ENCODE data around the gene ZNF521.

The ZNF521 gene

GRCh38 chr18:25225151-25225550 is 126.8 kb downstream of the ZNF521 start:
- no peak for DNase-seq (ENCODE audit: low read depth, low spot score)

GRCh38 chr18:25223899-25224886 is 127.8 kb downstream of the ZNF521 start:
- no peak for DNase-seq (ENCODE audit: low read depth, low spot score)

DNA sequence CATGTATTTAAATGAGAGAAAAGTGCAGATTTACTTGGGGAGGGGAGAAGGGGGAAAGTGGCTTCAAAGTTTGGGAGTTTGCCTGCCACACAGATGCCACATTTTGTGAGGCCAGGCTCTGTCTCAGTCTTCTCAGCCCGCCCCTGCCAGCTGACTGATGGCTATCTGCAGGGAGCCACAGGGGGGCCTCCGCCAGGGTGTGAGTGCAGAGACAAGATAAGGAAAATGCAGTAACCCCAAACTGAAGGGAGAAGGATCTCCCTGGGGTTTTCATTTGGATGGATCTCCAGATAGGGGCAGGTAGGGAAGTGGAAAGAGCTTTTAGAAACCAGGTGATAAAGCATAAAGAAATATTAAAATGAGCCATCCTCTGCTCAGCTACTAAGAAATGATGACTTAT is 128.8 kb downstream of the ZNF521 start:
- no peak for DNase-seq (ENCODE audit: low read depth, low spot score)

DNA sequence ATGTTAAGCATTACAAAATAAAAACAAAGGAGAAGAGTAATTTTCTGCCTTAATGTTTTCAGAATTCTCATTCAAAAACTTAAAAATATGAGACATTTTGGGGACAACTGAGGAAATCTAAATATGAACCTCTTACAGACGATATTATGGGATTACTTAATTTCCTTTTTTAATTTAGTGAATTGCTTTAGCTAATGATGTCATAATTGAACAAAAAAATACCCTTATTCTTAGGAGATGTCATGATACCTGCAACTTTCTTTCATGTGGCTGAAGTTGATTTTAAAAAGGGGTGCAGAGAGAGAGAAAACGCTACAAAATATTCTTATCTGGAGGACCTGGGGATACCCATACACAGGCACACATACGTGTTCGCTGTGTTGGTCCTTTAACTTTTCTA is 129.3 kb downstream of the ZNF521 start:
- DNase-seq (ENCODE audit: low read depth, low spot score): no peak

DNA sequence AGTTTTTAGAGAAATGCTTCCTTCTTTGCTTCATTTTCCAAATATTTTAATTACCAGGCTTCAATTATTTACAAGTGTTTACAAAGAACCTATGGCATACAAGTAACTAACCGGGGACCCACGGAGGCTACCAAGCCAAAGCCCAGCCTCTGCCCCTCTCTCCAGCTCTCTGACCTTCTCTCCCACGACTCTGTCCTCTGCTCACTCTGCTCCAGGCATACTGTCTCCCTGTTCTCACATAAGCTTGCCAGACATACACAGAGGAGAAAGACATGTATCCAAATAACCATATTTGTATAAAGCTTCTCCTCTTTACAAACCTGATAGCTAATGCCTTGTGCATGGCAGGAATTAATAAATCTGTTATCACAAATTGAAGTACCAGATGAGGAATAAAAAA is 141.3 kb downstream of the ZNF521 start:
- no peak for DNase-seq (ENCODE audit: low read depth, low spot score)

- DNase-seq (ENCODE audit: low read depth, low spot score): no peak
Observed at GRCh38 chr18:25192065-25192464, 159.9 kb downstream of the ZNF521 start.

- no peak for DNase-seq (ENCODE audit: low read depth, low spot score)
Observed at GRCh38 chr18:25190472-25190871, 161.5 kb downstream of the ZNF521 start.

DNA sequence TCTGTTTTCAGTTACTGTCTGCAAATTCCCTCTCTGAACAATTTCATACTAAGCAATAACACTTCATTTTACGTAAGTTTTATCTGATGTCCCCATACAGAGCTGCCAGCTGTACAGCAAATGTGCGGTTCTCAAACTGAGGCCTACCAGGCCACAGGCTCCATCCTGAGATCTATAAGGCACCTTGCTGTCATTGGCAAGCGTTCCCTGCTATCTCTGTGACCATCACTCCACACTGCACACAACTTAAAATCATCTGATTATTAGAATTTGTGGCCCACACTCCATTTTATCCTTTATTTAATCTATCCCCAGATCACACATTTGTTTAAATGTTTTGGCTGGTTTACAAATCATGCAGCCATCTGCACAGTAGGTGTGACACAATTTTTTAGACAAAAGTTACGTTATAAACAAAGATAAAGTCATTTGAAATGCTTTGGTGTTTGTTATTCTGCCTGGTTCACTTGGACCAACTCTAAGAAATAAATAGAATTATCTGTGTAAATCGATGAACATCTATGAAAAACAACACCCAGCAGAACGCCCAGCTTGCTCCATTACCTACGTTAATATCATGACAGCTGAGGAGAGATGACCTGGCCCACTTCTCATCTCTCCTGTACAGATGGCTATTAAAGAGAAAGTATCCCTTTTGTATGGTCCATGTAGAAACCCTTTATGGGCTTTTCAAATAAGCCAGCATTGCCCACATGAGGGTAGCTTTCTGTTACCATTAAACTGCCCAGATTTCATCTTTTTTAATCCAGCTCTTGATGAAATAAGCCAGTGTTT is 162.4 kb downstream of the ZNF521 start:
- no peak for DNase-seq (ENCODE audit: low read depth, low spot score)

DNA sequence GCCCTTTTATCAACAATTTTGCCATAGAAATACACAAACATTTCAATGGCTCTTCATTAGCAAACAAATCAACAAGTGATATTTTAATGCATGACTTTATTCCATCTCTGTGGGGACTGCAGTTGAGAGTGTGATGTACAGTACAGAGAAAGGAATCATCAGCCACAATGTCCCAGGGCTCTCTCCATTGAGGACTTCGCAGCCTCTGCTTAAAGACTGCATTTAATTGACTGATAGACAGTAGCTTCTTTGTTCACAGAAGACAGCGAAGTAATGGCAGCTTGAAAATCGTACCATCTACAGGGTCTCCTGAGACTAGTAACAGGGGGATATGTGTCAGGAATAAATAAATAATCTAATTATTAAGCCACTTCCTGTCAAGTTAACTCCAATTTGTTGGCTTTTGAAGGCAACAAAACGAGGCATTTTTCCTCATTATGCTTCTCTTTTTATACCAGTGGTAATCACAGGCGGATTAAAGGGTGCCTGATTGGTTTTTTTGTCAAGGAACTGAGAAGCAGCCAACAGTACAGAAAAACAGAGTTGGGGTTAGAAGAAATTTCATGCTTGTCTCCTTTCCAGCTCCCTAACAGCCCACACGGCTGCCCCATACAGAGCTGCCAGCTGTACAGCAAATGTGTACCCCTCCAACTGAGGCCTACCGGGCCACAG is 164.3 kb downstream of the ZNF521 start:
- DNase-seq (ENCODE audit: low read depth, low spot score): no peak

DNA sequence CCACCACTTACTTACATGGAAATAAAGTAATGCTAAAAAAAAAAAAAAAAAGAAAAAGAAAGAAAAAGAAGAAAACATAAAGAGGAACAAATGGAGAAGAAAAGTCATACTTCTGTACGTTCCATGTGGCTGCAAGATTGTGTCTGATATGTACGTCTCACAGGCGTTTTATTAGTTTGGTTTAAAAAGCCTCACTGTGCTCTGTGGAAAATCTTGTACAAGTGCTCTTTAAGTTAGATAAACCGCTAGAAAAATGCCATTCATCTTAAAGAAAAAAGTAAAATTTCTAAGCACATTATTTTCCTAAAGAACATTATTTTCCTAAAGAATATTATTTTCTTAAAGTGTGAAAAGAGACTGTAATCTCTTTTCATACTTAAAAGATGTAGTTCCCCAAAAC is 165.1 kb downstream of the ZNF521 start:
- DNase-seq (ENCODE audit: low read depth, low spot score): no peak

DNA sequence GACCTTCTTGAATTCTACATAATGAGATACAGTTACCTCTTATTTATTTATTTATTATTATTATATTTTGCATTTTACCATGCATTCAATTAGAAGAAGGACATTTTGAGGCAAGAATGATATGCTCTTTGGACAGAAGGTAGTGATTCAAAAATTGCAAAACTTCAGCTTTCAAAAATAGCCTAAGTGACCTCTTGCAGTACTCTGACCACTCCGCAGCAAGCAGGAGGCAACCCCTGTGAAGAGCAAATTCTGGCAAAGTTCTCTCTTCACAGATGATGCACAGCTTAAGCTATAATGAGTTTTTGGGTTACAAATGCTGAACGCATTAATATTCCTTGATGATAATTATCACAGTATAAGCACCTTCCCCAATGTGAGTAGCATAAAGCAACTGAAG is 170.0 kb downstream of the ZNF521 start:
- no peak for DNase-seq (ENCODE audit: low read depth, low spot score)

DNA sequence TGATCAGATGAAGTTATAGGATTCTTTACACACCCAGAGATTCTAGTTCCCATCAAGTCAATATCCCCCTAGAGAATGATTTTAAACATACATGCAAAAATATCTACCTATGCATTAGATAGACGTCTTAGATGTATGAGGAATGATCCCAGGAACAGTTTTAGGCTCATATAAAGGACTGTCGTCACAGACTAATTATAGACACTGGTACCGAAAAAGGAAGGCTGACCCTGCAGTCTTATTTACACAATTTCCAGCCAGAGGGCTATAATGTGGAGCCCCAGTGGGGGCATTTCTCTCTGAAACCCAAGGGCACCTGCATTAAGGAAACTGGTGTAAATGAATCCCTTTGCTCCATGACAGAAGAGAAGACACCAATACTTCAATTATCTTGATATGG is 170.4 kb downstream of the ZNF521 start:
- no peak for DNase-seq (ENCODE audit: low read depth, low spot score)

DNA sequence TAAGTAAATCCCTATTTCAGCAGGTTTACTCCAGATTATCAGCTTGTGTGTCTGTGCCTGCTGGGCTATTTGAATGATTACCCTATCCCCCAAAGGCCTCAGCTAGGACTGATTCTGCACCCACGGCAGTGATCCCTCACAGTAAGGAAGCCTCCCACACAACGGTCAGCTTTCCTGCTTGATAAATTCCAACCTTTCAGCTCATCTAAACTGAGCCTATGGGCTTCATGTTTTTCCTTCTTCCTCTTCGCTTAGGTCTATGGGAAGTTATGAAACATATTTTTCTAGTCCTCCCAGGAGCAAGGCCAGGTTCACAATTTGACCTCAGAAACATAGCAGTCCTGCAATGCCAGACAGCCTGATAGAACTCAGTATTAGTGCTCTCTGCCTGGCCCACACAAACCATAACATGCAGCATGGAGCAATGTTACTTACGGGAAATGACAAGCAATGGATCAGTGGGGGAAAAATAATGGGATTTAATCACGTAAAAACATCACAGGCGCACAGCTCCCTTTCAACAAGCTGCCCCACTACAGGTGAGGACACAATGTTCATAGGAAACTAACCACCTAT is 170.9 kb downstream of the ZNF521 start:
- DNase-seq (ENCODE audit: low read depth, low spot score): no peak

DNA sequence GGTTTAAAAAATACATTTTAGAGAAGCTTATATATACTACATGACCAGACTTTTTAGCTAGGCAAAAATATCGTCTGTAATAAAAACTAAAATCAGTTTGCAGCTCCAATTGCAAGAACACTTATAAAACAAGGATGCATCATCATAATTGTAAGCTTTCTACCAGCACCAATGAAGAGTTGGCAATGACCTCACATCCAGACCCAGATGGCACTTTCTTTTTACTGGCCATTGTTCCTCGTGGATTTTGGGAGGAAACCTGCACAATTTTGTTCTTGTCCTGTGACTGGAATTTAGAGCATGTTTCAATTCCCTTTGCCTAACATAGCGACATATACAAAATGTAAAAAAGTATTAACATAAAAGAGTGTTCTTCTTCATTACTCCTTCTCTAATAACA is 174.3 kb downstream of the ZNF521 start:
- DNase-seq (ENCODE audit: low read depth, low spot score): no peak

- DNase-seq (ENCODE audit: low read depth, low spot score): no peak
Observed at GRCh38 chr18:25176518-25177042, 175.4 kb downstream of the ZNF521 start.

- no peak for DNase-seq (ENCODE audit: low read depth, low spot score)
Observed at GRCh38 chr18:25175558-25176517, 176.1 kb downstream of the ZNF521 start.

- DNase-seq (ENCODE audit: low read depth, low spot score): no peak
Observed at GRCh38 chr18:25174324-25174723, 177.6 kb downstream of the ZNF521 start.

DNA sequence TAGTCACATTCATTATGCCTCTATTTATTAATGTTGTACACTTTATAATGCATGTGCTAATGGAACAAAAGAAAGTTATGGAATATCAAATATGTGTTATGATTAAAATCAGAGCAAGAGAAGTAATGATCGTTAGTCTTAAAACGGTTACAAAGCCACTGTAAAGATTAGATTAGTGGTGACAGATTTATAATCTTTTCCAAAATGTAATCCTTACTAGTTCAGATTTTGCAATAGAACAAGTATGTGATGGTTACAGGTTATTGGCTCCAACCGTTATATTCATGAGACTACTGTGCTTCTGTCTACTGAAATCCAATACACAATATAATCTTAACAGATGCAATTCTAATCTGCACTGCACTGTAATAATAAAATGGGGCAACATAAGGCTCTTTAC is 180.6 kb downstream of the ZNF521 start:
- DNase-seq (ENCODE audit: low read depth, low spot score): no peak

GRCh38 chr18:25170402-25170801 is 181.6 kb downstream of the ZNF521 start:
- no peak for DNase-seq (ENCODE audit: low read depth, low spot score)

DNA sequence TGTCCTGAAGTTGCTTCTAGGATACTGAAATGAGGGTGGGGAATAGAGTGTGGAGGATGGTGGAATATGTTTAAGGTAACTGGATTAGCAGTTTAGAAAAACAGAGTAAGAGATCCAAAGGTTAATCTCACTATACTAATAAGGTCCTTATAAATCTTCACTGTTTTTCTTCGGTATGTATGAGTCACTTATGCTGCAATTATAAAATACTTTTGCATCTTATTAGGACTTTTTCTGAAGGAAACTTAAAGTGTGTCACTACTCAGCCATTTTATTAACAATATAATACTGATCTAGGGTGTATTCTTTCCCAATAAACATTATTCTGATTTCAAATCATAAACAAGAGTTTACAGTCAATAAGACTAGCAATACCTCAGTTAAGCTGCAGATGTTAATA is 182.3 kb downstream of the ZNF521 start:
- DNase-seq (ENCODE audit: low read depth, low spot score): no peak

Measured in activated CD4-positive, CD25-positive, alpha-beta regulatory T cell treated with anti-CD3 and anti-CD28 coated beads, Interleukin-2, amount 50 U/mL, for 16 hours (primary cell).